H9 (cell line): ENCODE results near the gene TMEM167B. TPM values are rescaled to one million over a fixed set of nuclear protein-coding genes. Genes with fewer than 3 reads are reported as not detected.
A peak's percentile ranks its signal among the peaks of the same experiment; 100 is the strongest.

Source experiments
- DNase-seq: peaks from one replicate; pipeline ENCODE4 v3.0.0-alpha.2; 2017
- H2AFZ ChIP-seq: one replicate; pipeline ENCODE4 v1.6.1; 2013; ENCODE audit warnings: mild to moderate bottlenecking, low read length, control low read depth, moderate library complexity
- H2AK5ac ChIP-seq: 2 replicates; pipeline ENCODE4 v1.6.1; 2013; ENCODE audit warnings: low read length, control low read depth, mixed read lengths; ENCODE audit not compliant: insufficient read length
- H2BK120ac ChIP-seq: one replicate; pipeline ENCODE4 v1.6.1; 2013; ENCODE audit warnings: low read depth, mild to moderate bottlenecking, low read length, control low read depth, inconsistent platforms; ENCODE audit not compliant: poor library complexity, severe bottlenecking
- H2BK12ac ChIP-seq: 2 replicates; pipeline ENCODE4 v1.6.1; 2013; ENCODE audit warnings: low read length, control low read depth, mixed read lengths, low read depth; ENCODE audit not compliant: insufficient read length
- H2BK15ac ChIP-seq: 2 replicates; pipeline ENCODE4 v1.6.1; 2013; ENCODE audit warnings: low read depth, low read length, control low read depth
- H2BK20ac ChIP-seq: one replicate; pipeline ENCODE4 v1.6.1; 2013; ENCODE audit warnings: low read depth, mild to moderate bottlenecking, low read length, control low read depth, inconsistent platforms; ENCODE audit not compliant: poor library complexity, severe bottlenecking
- H2BK5ac ChIP-seq: 2 replicates; pipeline ENCODE4 v1.6.1; 2013; ENCODE audit warnings: low read length, control low read depth, mixed read lengths; ENCODE audit not compliant: insufficient read length
- H3K14ac ChIP-seq: 2 replicates; pipeline ENCODE4 v1.6.1; 2013; ENCODE audit warnings: low read length, control low read depth; ENCODE audit not compliant: insufficient read depth
- H3K18ac ChIP-seq: 2 replicates; pipeline ENCODE4 v1.6.1; 2013; ENCODE audit warnings: low read depth, mild to moderate bottlenecking, mixed read lengths, low read length, control low read depth; ENCODE audit not compliant: insufficient read length
- H3K23ac ChIP-seq: 2 replicates; pipeline ENCODE4 v1.6.1; 2013; ENCODE audit warnings: low read length, control low read depth, mixed read lengths, low read depth; ENCODE audit not compliant: insufficient read length
- H3K23me2 ChIP-seq: 2 replicates; pipeline ENCODE4 v1.6.1; 2013; ENCODE audit warnings: low read depth, mild to moderate bottlenecking, mixed read lengths, low read length, control low read depth; ENCODE audit not compliant: insufficient read length, poor library complexity, severe bottlenecking
- H3K27ac ChIP-seq: 2 replicates; pipeline ENCODE4 v1.5.1; 2013; ENCODE audit warnings: low read length, control low read depth, mixed read lengths, low read depth; ENCODE audit not compliant: insufficient read length
- H3K27me3 ChIP-seq: 2 replicates; pipeline ENCODE4 v1.6.1; 2013; ENCODE audit warnings: low read length, control low read depth, inconsistent platforms; ENCODE audit not compliant: insufficient read depth
- H3K4ac ChIP-seq: 2 replicates; pipeline ENCODE4 v1.6.1; 2013; ENCODE audit warnings: low read depth, mild to moderate bottlenecking, control low read depth, inconsistent platforms, low read length, moderate library complexity
- H3K4me1 ChIP-seq: 2 replicates; pipeline ENCODE4 v1.6.1; 2013; ENCODE audit warnings: low read length, control low read depth, inconsistent platforms; ENCODE audit not compliant: insufficient read depth
- H3K4me2 ChIP-seq: 2 replicates; pipeline ENCODE4 v1.6.1; 2013; ENCODE audit warnings: low read length, control low read depth, mixed read lengths; ENCODE audit not compliant: insufficient read length, insufficient read depth
- H3K56ac ChIP-seq: 2 replicates; pipeline ENCODE4 v1.6.1; 2013; ENCODE audit warnings: low read depth, mild to moderate bottlenecking, mixed read lengths, low read length, control low read depth; ENCODE audit not compliant: insufficient read length
- H3K79me1 ChIP-seq: 2 replicates; pipeline ENCODE4 v1.6.1; 2013; ENCODE audit warnings: low read depth, mild to moderate bottlenecking, moderate library complexity, low read length, control low read depth, inconsistent platforms; ENCODE audit not compliant: insufficient read depth, poor library complexity, severe bottlenecking
- H3K79me2 ChIP-seq: 2 replicates; pipeline ENCODE4 v1.6.1; 2013; ENCODE audit warnings: low read length, control low read depth, inconsistent platforms; ENCODE audit not compliant: insufficient read depth
- H3K9ac ChIP-seq: 2 replicates; pipeline ENCODE4 v1.6.1; 2013; ENCODE audit warnings: low read length, control low read depth, mixed read lengths; ENCODE audit not compliant: insufficient read length; ENCODE audit errors: extremely low read depth
- H3K9me3 ChIP-seq: one replicate; pipeline ENCODE4 v1.6.1; 2013; ENCODE audit warnings: low read depth, low read length, inconsistent platforms; ENCODE audit not compliant: control insufficient read depth
- H3T11ph ChIP-seq: one replicate; pipeline ENCODE4 v1.6.1; 2013; ENCODE audit warnings: mild to moderate bottlenecking, low read length, control low read depth, inconsistent platforms
- H4K20me1 ChIP-seq: one replicate; pipeline ENCODE4 v1.6.1; 2013; ENCODE audit not compliant: control insufficient read depth, insufficient read length, insufficient read depth
- H4K5ac ChIP-seq: 2 replicates; pipeline ENCODE4 v1.6.1; 2013; ENCODE audit warnings: low read depth, mild to moderate bottlenecking, mixed read lengths, low read length, control low read depth; ENCODE audit not compliant: insufficient read length
- H4K8ac ChIP-seq: replicated peaks from 2 replicates; pipeline ENCODE4 v1.6.1; 2013; ENCODE audit warnings: low read length, control low read depth, mixed read lengths, low read depth; ENCODE audit not compliant: insufficient read length
- H4K91ac ChIP-seq: 2 replicates; pipeline ENCODE4 v1.6.1; 2013; ENCODE audit warnings: low read depth, mild to moderate bottlenecking, moderate library complexity, mixed read lengths, low read length, control low read depth; ENCODE audit not compliant: insufficient read length
- H3K27ac Mint-ChIP-seq, 3 experiments: 2 replicates in 2 of 3; 3 replicates in 1 of 3; pipeline ENCODE4 v1.8.0; 2020 to 2021; ENCODE audit warnings: mixed read lengths in 3 of 3, mild to moderate bottlenecking in 1 of 3, moderate library complexity in 1 of 3
- H3K27me3 Mint-ChIP-seq: 2 replicates; pipeline ENCODE4 v1.8.0; 2021; ENCODE audit warnings: low read depth, mild to moderate bottlenecking, moderate library complexity, mixed read lengths
- H3K36me3 Mint-ChIP-seq, 3 experiments: 2 replicates in 2 of 3; 3 replicates in 1 of 3; pipeline ENCODE4 v1.8.0; 2020 to 2021; ENCODE audit warnings: low read depth in 3 of 3, mixed read lengths in 3 of 3; ENCODE audit not compliant: insufficient read depth in 1 of 3
- H3K4me1 Mint-ChIP-seq, 2 experiments: 2 replicates each; pipeline ENCODE4 v1.8.0; 2020; ENCODE audit warnings: mixed read lengths in 2 of 2
- H3K4me3 Mint-ChIP-seq, 2 experiments: 2 replicates in 1 of 2; 3 replicates in 1 of 2; pipeline ENCODE4 v1.8.0; 2020 to 2021; ENCODE audit warnings: mild to moderate bottlenecking in 2 of 2, mixed read lengths in 2 of 2, moderate library complexity in 1 of 2
- H3K9me3 Mint-ChIP-seq, 2 experiments: 2 replicates in 1 of 2; 3 replicates in 1 of 2; pipeline ENCODE4 v1.8.0; 2020; ENCODE audit warnings: mild to moderate bottlenecking in 2 of 2, mixed read lengths in 2 of 2, moderate library complexity in 1 of 2
- WGBS: extraction: QIAGEN DNeasy Blood & Tissue Kit; methylation state at CpG from one replicate; pipeline ENCODE4 v1.1.7; 2013; ENCODE audit warnings: missing lambda C conversion rate, low lambda C conversion rate, mixed read lengths; ENCODE audit not compliant: insufficient read length; ENCODE audit errors: extremely low coverage; 5-methylcytosine and 5-hydroxymethylcytosine counted together
- total RNA-seq: library from RNA; stranded (reverse); gene quantifications from 2 replicates; pipeline ENCODE4 v1.2.1, GENCODE V29; 2021
- TF ChIP-seq, protein P1 (sequence below): fragments of 200-600 bp; sonication (generic); conservative IDR thresholded peaks from 3 replicates; pipeline ENCODE4 v1.8.0; 2021; ENCODE audit warnings: antibody characterized with exemption, mild to moderate bottlenecking

TMEM167B gene
- total RNA-seq, 1 experiment from 2014 or later: 13.9 TPM

- Histone ChIP-seq H2AFZ (no peak overlapping the region), H4K91ac (no peak overlapping the region), H3K23me2 (no peaks in the 10 kb centered on the region), H3K27ac (no peak overlapping the region), H3T11ph (no peak overlapping the region), H4K5ac (no peak overlapping the region), H3K27me3 (no peaks in the 10 kb centered on the region), H3K4me1 (no peaks in the 10 kb centered on the region), H3K18ac (no peak overlapping the region), H4K8ac (no peak overlapping the region), H3K23ac (no peak overlapping the region), H3K14ac (no peak overlapping the region), H3K79me1 (no peaks in the 10 kb centered on the region), H3K56ac (no peak overlapping the region), H2BK5ac (no peak overlapping the region), H3K4me2 (no peak overlapping the region), H2BK120ac (no peak overlapping the region), H3K9me3 (no peaks in the 10 kb centered on the region), H3K9ac (no peak overlapping the region), H4K20me1 (no peaks in the 10 kb centered on the region), H3K79me2 (no peaks in the 10 kb centered on the region), H2BK20ac (no peak overlapping the region), H2AK5ac (no peak overlapping the region), H2BK15ac (no peak overlapping the region), H3K4ac (no peak overlapping the region), H2BK12ac (no peak overlapping the region)
- H3K27me3 Mint-ChIP-seq: no peaks in the 10 kb centered on the region; the same call in 1 of the 2 replicates
- peak overlapping the region in 1 of 3 experiments; percentile 87; a peak in 1 of 7 replicates for H3K27ac Mint-ChIP-seq
- H3K4me1 Mint-ChIP-seq: no peaks in the 10 kb centered on the region
- H3K36me3 Mint-ChIP-seq: peaks cover 8 to 30% (median 20%) of the 10 kb centered on the region in 3 experiments; a peak in 6 of 7 replicates
- no peaks in the 10 kb centered on the region for H3K9me3 Mint-ChIP-seq
- no peak for DNase-seq
- H3K4me3 Mint-ChIP-seq: no peak overlapping the region
- TF ChIP-seq, protein P1, sequence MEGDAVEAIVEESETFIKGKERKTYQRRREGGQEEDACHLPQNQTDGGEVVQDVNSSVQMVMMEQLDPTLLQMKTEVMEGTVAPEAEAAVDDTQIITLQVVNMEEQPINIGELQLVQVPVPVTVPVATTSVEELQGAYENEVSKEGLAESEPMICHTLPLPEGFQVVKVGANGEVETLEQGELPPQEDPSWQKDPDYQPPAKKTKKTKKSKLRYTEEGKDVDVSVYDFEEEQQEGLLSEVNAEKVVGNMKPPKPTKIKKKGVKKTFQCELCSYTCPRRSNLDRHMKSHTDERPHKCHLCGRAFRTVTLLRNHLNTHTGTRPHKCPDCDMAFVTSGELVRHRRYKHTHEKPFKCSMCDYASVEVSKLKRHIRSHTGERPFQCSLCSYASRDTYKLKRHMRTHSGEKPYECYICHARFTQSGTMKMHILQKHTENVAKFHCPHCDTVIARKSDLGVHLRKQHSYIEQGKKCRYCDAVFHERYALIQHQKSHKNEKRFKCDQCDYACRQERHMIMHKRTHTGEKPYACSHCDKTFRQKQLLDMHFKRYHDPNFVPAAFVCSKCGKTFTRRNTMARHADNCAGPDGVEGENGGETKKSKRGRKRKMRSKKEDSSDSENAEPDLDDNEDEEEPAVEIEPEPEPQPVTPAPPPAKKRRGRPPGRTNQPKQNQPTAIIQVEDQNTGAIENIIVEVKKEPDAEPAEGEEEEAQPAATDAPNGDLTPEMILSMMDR: no peak
- whole genome bisulfite sequencing: no CpG with 5 or more reads among the region's 4 CpGs
These were observed 29.4 kb upstream of the TMEM167B start for GRCh38 chr1:109061183-109061582.
